HUES64 (cell line): Measurements from ENCODE around the gene MIF4GD.

ENCODE experiments used
- H3K27ac ChIP-seq: 2 replicates; pipeline ENCODE4 v1.7.0; 2013; ENCODE audit warnings: low read depth, low read length, inconsistent platforms
- H3K27me3 ChIP-seq: 2 replicates; pipeline ENCODE4 v1.6.1; 2013; ENCODE audit warnings: mild to moderate bottlenecking, low read length; ENCODE audit not compliant: insufficient read depth
- H3K36me3 ChIP-seq: 2 replicates; pipeline ENCODE4 v1.6.1; 2013; ENCODE audit warnings: mild to moderate bottlenecking, low read length; ENCODE audit not compliant: insufficient read depth
- H3K4me1 ChIP-seq: 2 replicates; pipeline ENCODE4 v1.6.1; 2013; ENCODE audit warnings: mild to moderate bottlenecking, low read length, moderate library complexity; ENCODE audit not compliant: insufficient read depth
- H3K4me3 ChIP-seq: 2 replicates; pipeline ENCODE4 v1.5.1; 2013; ENCODE audit warnings: mild to moderate bottlenecking, low read length, moderate library complexity
- H3K9ac ChIP-seq: 2 replicates; pipeline ENCODE4 v1.6.1; 2013; ENCODE audit warnings: mild to moderate bottlenecking, low read depth, low read length
- H3K9me3 ChIP-seq: 2 replicates; pipeline ENCODE4 v1.6.1; 2013; ENCODE audit warnings: low read depth, low read length; ENCODE audit not compliant: insufficient read depth
- WGBS: fragments of 150-250, 120-280 bp; methylation state at CpG from one replicate; pipeline ENCODE4 v1.1.7; 2013; ENCODE audit warnings: missing lambda C conversion rate; 5-methylcytosine and 5-hydroxymethylcytosine counted together

MIF4GD gene

DNA sequence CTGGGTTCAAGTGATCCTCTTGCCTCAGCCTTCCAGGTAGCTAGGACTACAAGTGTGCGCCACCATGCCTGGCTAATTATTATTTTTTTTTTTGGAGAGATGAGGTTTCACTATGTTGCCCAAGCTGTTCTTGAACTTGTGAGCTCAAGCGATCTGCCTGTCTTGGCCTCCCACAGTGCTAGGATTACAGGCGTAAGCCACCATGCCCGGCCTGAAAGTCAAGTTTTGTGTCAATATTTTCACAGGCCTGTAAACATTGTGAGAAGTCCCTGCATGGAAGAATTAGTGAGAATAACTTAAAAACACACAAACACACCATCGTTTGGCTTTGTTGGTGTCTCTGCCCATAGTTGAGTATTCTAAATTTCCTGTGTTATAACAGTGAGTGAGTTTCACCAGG lies 43.3 kb downstream of the MIF4GD start:
- H3K27me3 ChIP-seq = no peaks in the 10 kb centered on the region
- WGBS = 94% methylated on average over 5 of the region's 5 CpGs
- H3K9me3 ChIP-seq = no peaks in the 10 kb centered on the region
- no peak overlapping the region for H3K9ac ChIP-seq
- peaks cover 92% of the 10 kb centered on the region for H3K36me3 ChIP-seq
- no peak overlapping the region for H3K27ac ChIP-seq
- H3K4me1 ChIP-seq = no peaks in the 10 kb centered on the region
- no peak overlapping the region for H3K4me3 ChIP-seq

DNA sequence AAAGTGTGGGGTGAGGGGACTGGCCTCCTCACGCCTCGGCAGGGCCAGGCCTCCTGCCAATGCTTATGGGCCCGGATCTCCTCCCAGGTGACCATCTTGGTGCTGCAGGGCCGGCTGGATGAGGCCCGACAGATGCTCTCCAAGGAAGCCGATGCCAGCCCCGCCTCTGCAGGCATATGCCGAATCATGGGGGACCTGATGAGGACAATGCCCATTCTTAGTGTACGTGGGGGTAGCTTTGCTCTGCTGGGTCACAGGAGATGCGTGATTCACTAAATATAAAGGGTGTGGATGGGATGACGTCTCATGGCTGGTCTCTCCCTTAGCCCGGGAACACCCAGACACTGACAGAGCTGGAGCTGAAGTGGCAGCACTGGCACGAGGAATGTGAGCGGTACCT lies 46.0 kb downstream of the MIF4GD start:
- H3K9ac ChIP-seq = no peak overlapping the region
- 88% methylated on average over 14 of the region's 14 CpGs for WGBS
- H3K36me3 ChIP-seq = peaks cover 82% of the 10 kb centered on the region

DNA sequence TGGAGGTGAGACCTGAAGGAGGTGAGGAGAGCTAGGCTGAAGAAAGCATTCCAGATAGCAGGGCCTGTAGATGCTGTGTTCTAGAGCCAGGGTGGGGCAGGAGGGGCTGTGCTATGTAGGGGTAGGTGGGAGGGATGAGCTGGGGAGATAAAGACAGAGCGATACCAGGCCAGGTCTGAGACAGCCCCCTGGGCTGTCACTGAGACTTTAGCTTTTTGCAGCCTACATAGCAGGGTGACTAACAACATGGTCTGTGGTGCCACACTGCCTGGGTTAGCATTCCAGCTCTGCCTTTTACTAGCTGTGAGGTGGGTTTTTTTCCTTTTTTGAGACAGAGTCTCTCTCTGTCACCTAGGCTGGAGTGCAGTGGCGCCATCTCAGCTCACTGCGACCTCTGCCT lies 51.2 kb downstream of the MIF4GD start:
- 95% methylated on average over 3 of the region's 3 CpGs for WGBS
- no peaks in the 10 kb centered on the region for H3K9me3 ChIP-seq
- no peak overlapping the region for H3K4me3 ChIP-seq
- H3K9ac ChIP-seq = no peak overlapping the region
- no peaks in the 10 kb centered on the region for H3K4me1 ChIP-seq
- H3K27me3 ChIP-seq = no peaks in the 10 kb centered on the region
- peaks cover 83% of the 10 kb centered on the region for H3K36me3 ChIP-seq
- no peak overlapping the region for H3K27ac ChIP-seq

More for the DNA sequence above, 46.0 kb downstream of the MIF4GD start:
- Histone ChIP-seq H3K27me3 (no peaks in the 10 kb centered on the region), H3K4me3 (no peak overlapping the region), H3K4me1 (no peaks in the 10 kb centered on the region), H3K9me3 (no peaks in the 10 kb centered on the region), H3K27ac (no peak overlapping the region)

DNA sequence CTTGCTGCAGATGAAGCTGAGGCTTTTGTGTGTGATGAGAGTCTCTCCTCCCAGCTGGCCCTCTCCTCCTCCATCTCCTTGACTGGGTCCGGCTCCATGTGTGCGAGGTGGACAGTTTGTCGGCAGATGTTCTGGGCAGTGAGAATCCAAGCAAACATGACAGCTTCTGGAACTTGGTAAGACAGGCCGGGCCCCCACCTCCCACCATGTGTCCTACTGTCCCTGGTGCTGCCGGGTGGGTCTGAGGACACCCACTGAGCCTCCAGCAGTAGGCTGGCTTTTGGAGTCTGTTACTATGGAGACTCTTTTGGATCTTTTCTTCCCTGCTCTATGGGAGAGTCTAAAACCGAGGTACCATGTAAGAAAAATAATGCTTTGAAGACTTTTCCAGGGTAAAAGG lies 52.9 kb downstream of the MIF4GD start:
- Histone ChIP-seq H3K9me3 (no peaks in the 10 kb centered on the region), H3K27ac (no peak overlapping the region), H3K27me3 (no peaks in the 10 kb centered on the region), H3K9ac (no peak overlapping the region), H3K36me3 (peaks cover 87% of the 10 kb centered on the region), H3K4me1 (no peaks in the 10 kb centered on the region), H3K4me3 (no peak overlapping the region)
- WGBS = 93% methylated on average over 6 of the region's 6 CpGs
